ENCODE data around the gene AKAP3. TPM values are rescaled to one million over a fixed set of nuclear protein-coding genes. Genes with fewer than 3 reads are reported as not detected.

Gene AKAP3
- total and polyA plus RNA-seq, 10 of the 15 experiments (the other 5 are each of a cell fraction or from before 2014, with no cell fraction given): 0.40 to 2.4 (median 1.3) TPM

DNA sequence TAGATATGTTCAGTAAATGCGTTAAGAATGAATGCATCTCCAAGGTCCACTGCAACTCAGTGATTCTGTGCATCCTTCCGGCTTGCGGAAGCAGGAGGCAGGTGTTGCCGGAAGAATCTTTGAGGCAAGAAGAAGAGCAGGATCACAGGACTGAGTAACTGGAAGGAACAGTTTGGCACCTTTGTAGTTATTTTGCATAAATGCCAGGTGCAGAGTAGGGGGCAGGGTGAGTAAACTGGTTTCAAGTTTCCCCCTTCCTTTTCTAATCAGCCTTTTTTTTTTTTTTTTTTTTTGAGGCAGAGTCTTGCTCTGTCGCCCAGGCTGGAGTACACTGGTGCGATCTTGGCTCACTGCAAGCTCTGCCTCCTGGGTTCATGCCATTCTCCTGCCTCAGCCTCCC, 64.6 kb downstream of the AKAP3 start:
- WGBS (ENCODE audit: insufficient coverage, insufficient replicate concordance, low lambda C conversion rate, missing lambda C conversion rate): 53% methylated on average over 4 of the region's 6 CpGs
- ChIA-PET RAD21 (ENCODE audit: unreplicated experiment) (no interaction called here), POLR2A (interaction anchor here (0.7 kb wide), 1 partner anchor 68 kb away, joined by 3 read pairs; no protein-coding TSS in a partner anchor), CTCF (interaction anchor here (0.7 kb wide), 1 partner anchor 57 kb away, joined by 3 read pairs; no protein-coding TSS in a partner anchor), SMC1A (ENCODE audit: uncharacterized antibody, unreplicated experiment) (no interaction called here)
- BruUV-seq (replicated peaks): no TSS peak
- no peaks in the 10 kb centered on the region for H3K9me3 ChIP-seq (replicated peaks; ENCODE audit: control insufficient read depth, insufficient read depth, low read length)
- H2AFZ ChIP-seq (ENCODE audit: control insufficient read depth, low read depth, low read length): no peak overlapping the region
- intact Hi-C loops (cut with micrococcal nuclease; ENCODE audit: unreplicated experiment) (no loop called here), in situ Hi-C loops (cut with MboI) (no loop called here)
- no peak overlapping the region for H3K4me2 ChIP-seq (ENCODE audit: control insufficient read depth, insufficient read depth)
- no peaks in the 10 kb centered on the region for H3K36me3 ChIP-seq (ENCODE audit: control insufficient read depth in 2 of 2, insufficient read depth in 2 of 2, low read length in 1 of 2)
- ATAC-seq (no peak), DNase-seq (ENCODE audit: low read depth, low spot score) (no peak), FAIRE-seq (no peak)
- no peak overlapping the region for H3K27ac ChIP-seq (ENCODE audit: control insufficient read depth, insufficient read depth)
- H4K20me1 ChIP-seq (ENCODE audit: control insufficient read depth, insufficient read depth): no peaks in the 10 kb centered on the region
- no peaks in the 10 kb centered on the region for H3K4me1 ChIP-seq (ENCODE audit: control insufficient read depth, insufficient read depth, low read length)
- TF ChIP-seq FOXK2 (IDR thresholded peaks at IDR 0.05): no peak
- TF ChIP-seq NBN (IDR thresholded peaks at IDR 0.05): no peak
- TF ChIP-seq BHLHE40 (IDR thresholded peaks at IDR 0.05; ENCODE audit: borderline replicate concordance in 1 of 2, low read depth in 2 of 2, low read length in 1 of 2): no peak
- no peak for TF ChIP-seq EP300 (IDR thresholded peaks at IDR 0.05; ENCODE audit: borderline replicate concordance in 1 of 2, control insufficient read depth in 1 of 2, low read depth in 2 of 2, low read length in 2 of 2)
- no peak for TF ChIP-seq IKZF1 (conservative IDR thresholded peaks at IDR 0.05)
- TF ChIP-seq, protein P1, sequence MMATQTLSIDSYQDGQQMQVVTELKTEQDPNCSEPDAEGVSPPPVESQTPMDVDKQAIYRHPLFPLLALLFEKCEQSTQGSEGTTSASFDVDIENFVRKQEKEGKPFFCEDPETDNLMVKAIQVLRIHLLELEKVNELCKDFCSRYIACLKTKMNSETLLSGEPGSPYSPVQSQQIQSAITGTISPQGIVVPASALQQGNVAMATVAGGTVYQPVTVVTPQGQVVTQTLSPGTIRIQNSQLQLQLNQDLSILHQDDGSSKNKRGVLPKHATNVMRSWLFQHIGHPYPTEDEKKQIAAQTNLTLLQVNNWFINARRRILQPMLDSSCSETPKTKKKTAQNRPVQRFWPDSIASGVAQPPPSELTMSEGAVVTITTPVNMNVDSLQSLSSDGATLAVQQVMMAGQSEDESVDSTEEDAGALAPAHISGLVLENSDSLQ (IDR thresholded peaks at IDR 0.05): no peak
- no peak for TF ChIP-seq GABPA (IDR thresholded peaks at IDR 0.05; ENCODE audit: low read depth)
- TF ChIP-seq, protein P2, sequence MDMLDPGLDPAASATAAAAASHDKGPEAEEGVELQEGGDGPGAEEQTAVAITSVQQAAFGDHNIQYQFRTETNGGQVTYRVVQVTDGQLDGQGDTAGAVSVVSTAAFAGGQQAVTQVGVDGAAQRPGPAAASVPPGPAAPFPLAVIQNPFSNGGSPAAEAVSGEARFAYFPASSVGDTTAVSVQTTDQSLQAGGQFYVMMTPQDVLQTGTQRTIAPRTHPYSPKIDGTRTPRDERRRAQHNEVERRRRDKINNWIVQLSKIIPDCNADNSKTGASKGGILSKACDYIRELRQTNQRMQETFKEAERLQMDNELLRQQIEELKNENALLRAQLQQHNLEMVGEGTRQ (IDR thresholded peaks at IDR 0.05; ENCODE audit: borderline replicate concordance, low read depth, low read length): no peak
- TF ChIP-seq RELB (IDR thresholded peaks at IDR 0.05; ENCODE audit: low read depth): no peak
- TF ChIP-seq TAF1 (IDR thresholded peaks at IDR 0.05; ENCODE audit: borderline replicate concordance, low read depth, low read length): no peak
- TF ChIP-seq, protein P3, sequence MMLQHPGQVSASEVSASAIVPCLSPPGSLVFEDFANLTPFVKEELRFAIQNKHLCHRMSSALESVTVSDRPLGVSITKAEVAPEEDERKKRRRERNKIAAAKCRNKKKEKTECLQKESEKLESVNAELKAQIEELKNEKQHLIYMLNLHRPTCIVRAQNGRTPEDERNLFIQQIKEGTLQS (IDR thresholded peaks at IDR 0.05; ENCODE audit: borderline replicate concordance, extremely low read depth, low read depth, low read length): no peak
- no peak for TF ChIP-seq CEBPB (IDR thresholded peaks at IDR 0.05; ENCODE audit: borderline replicate concordance in 1 of 2, low read depth in 2 of 2, low read length in 2 of 2)
- TF ChIP-seq STAT1 (conservative IDR thresholded peaks at IDR 0.05): no peak
- no peak overlapping the region for H3K4me3 ChIP-seq
- H3K27me3 ChIP-seq (replicated peaks in 1 of 2; ENCODE audit: control insufficient read depth in 2 of 2, insufficient read depth in 2 of 2, low read length in 1 of 2): no peaks in the 10 kb centered on the region
- H3K9ac ChIP-seq (ENCODE audit: control insufficient read depth, insufficient read depth, low read length): no peak overlapping the region
- no peaks in the 10 kb centered on the region for H3K79me2 ChIP-seq (ENCODE audit: control insufficient read depth, insufficient read depth, low read length)
